Eye (tissue), 1 donor: ENCODE results near the gene USP7.
"Not testable (repeated sequence)": the region's sequence is repeated elsewhere in the genome, so short reads cannot be mapped to it uniquely, and the experiment has no call there.

Experiments
- DNase-seq: peaks from one replicate; pipeline ENCODE4 v3.0.0-alpha.2; 2015

Gene USP7

DNA sequence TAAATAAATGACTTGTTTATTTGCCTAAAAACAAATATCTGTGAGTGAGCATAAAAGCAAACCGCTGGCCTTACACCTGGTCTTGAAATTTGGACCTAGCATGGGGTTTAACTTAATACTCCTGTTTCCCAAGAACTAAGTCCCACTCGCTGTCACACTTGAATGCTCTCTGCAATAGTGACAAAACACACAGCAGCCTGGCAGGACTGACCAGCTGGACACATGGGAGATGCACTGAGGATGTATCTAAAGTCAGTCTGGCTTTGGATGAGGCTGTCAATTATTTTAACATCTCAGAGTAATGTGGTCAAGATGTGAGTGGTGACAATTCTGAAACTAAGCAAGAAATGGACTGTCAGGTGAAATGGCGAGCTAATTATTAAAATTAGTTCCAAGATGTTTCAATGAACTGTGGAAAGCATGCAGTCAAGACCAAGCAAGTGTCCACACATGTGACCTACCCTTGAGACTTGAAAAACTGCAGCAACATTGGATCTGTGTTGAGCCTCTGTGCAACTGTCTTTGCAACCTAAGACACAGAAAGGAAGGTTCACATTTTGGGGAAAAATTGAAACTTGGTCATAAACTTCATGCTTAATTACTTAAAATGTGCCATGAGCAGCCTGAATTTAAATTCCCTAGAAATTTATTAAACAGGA is 64.9 kb downstream of the USP7 start:
- DNase-seq: no peak

GRCh38 chr16:8894736-8895334 is 68.9 kb downstream of the USP7 start:
- no peak for DNase-seq

GRCh38 chr16:8893976-8894690 is 69.6 kb downstream of the USP7 start:
- DNase-seq: no peak

GRCh38 chr16:8893426-8893825 is 70.3 kb downstream of the USP7 start:
- DNase-seq: peak; percentile 39

DNA sequence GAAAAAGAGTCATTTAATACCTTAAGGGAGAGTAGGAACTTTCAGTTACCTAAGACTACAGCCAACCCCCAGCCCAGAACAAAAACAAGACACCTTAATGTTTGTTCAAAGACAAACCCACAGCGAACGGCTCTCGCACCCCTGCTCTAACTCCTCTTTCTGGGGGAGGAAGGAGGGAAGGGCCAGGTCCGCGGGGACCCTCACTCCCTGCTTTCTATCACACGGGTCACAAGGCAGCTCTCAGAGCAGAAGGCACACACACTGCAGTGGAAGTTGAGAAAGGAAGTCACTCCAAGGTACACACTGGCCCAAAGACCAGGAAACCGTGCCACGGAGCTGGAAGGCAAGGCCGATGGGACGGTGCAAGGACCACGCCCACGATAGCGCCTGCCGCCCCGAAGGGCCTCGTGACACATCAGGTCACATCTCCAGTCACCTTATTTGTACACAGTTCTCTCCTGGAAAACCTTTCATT is 71.6 kb downstream of the USP7 start:
- DNase-seq: no peak

GRCh38 chr16:8890549-8890921 is 73.2 kb downstream of the USP7 start:
- DNase-seq: no peak

DNA sequence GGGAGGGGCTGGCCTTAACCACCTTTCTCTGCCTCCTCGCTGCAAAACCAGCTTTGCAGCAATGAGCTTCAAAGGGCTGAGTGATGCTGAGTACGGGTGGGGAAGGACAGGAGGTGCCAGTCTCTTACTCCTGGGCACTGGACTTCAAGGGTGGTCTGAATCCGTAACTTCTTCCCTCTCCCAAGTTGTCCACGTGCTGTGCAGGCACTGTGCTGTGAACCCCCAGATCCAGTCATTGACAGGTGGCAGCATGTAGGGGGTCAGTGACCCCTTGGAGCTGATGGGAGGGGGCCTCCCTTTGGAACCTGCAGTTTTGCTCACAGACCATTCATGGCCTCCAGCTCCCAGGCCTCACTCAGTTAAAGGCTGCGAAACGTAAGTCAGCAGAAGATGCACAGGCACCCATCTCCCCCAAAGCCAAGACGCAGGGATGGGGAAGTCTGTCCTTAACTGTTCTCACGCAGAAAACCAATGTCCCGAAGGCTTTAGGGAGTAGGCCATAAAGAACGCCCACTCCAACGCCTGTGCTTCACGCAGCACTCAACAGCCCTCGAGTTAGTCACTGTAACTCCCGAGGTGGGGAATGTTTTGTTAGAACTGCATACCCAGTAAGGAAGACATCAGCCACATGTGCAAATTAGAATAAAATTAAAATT is 73.7 kb downstream of the USP7 start:
- DNase-seq: no peak

- DNase-seq: no peak
Observed at GRCh38 chr16:8888951-8889892, 74.5 kb downstream of the USP7 start.

GRCh38 chr16:8887952-8888560 is 75.7 kb downstream of the USP7 start:
- DNase-seq: no peak

- no peak for DNase-seq
Observed at GRCh38 chr16:8887431-8887765, 76.3 kb downstream of the USP7 start.

GRCh38 chr16:8886593-8887430 is 76.9 kb downstream of the USP7 start:
- DNase-seq: no peak

- peak; percentile 66 for DNase-seq
Observed at GRCh38 chr16:8885674-8886592, 77.8 kb downstream of the USP7 start.

DNA sequence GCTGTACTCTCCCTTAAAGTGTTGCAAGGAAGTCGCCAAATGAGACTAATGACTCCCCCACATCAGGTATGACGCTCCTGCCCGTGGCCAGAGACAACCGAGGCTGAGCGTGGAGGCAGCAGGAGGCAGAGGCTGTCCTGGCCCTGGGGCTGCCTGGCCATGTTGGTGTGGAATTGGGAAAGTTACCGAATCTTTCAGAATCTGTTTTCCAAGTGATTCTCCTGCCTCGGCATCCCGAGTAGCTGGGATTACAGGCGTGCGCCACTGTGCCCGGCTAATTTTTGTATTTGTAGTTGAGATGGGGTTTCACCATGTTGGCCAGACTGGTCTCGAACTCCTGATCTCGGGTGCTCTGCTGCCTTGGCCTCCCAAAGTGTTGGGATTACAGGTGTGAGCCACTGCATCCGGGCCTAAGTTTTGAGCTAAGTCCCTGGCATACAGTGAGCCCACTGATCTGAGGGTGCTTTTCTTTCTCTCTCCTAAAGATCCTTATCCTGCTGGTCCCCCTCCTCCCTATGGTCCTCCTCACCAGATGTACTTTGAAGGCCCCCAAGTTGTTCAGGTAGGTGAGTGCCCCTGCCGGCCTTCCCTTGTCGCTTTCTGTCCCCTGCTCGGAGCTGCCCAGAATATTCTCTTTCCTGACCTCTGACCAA is 80.9 kb downstream of the USP7 start:
- no peak for DNase-seq

DNA sequence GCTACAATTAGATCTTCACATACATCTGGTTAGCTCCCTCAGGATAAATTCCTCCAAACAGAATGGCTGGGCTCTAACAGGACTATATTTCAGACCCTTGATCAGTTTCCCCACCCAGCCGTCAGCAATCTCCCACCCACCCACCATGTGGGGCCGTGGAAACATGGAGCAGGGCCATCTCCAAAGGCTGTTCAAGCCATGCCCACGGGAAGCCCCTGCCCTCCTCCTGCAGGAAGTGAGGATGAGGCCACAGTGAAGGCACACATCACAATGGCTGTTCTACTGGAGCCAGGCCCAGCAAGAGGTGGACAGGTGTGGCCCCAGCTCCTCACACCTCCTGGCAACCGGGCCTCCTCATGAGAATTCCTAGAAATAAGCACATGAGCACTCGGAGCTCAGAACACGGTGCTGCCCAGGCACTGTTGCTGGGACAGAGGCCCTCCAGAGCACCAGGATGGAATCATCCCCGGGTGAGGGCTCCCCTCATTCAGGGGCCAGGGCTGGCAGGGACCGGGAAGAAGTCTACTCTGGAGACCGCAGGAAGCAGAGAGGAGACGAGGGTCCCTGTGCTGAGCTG is 81.6 kb downstream of the USP7 start, which contains the start of gene LITAFD:
Gene LITAFD (plus strand): TSS at position 311 of the 577 bp plus-strand sequence. CDS start 2,005 bp downstream, outside the sequence.
- no peak for DNase-seq

GRCh38 chr16:8880839-8881510 is 82.7 kb downstream of the USP7 start:
- no peak for DNase-seq

- no peak for DNase-seq
Observed at GRCh38 chr16:8878523-8878911, 85.2 kb downstream of the USP7 start.

GRCh38 chr16:8877894-8878522 is 85.7 kb downstream of the USP7 start:
- no peak for DNase-seq

DNA sequence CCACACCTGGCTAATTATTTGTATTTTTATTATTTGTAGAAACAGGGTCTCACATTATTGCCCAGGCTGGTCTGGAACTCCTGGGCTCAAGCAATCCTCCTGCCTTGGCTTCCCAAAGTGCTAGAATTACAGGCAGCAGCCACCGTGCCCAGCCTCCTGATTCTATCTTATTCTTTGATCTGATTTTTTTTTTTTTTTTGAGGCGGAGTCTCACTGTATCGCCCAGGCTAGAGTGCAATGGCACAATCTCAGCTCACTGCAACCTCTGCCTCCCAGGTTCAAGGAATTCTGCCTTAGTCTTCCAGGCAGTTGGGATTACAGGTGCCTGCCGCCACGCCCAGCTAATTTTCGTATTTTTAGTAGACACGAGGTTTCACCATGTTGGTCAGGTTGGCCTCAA is 88.4 kb downstream of the USP7 start:
- DNase-seq: not testable (repeated sequence)
